ENCODE data around the gene YWHAG. TPM values are rescaled to one million over a fixed set of nuclear protein-coding genes. Genes with fewer than 3 reads are reported as not detected.
A peak's percentile ranks its signal among the peaks of the same experiment; 100 is the strongest.

Gene YWHAG
- total and polyA plus RNA-seq, 2 of the 13 experiments (the other 11 are each of a cell fraction or from before 2014, with no cell fraction given): 36.9 to 67.5 TPM

DNA sequence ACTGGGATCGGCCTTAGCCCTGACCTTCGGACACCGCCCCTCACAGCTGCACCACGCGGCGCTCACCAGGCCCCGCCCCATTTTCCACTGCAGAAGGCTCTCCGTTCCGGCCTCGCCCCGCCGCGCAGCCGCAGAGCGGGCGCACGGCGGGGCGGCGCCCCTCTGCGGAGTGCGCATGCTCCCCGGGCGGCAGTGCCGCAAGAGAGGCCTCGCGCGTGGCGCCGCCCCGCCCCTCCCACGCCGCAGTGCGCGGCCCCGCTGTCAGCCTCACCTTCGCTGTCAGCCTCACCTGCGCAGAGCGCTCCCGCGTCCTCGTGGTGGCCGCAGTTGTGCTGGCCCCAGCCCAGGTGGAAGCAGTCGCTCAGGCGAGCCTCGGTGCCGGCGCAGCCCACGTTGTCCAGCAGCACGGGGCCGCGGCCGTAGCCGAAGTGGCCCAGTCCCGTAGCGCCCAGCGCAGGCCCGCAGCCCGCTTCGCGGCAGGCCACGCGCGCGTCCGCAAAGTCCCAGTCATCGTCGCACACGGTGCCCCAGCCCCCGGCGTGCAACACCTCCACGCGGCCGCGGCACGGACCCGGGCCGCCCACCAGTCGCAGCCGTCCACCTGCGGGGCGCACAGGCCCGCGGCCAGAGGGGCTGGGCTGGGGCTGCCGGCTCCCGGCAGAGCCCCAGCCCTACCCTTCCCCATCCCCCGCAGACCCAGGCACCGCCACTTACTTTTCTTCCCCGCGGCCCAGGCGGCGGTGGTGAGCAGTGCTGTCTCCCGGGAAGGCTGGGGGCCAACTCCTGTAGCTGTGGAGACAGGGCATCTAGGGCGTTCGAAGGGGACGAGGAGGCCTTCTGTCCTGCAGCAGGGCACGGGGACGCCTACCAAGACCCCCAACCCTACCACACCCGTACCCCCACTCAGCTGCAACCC is 34.6 kb upstream of the YWHAG start (continued):
- TF ChIP-seq, protein P1, sequence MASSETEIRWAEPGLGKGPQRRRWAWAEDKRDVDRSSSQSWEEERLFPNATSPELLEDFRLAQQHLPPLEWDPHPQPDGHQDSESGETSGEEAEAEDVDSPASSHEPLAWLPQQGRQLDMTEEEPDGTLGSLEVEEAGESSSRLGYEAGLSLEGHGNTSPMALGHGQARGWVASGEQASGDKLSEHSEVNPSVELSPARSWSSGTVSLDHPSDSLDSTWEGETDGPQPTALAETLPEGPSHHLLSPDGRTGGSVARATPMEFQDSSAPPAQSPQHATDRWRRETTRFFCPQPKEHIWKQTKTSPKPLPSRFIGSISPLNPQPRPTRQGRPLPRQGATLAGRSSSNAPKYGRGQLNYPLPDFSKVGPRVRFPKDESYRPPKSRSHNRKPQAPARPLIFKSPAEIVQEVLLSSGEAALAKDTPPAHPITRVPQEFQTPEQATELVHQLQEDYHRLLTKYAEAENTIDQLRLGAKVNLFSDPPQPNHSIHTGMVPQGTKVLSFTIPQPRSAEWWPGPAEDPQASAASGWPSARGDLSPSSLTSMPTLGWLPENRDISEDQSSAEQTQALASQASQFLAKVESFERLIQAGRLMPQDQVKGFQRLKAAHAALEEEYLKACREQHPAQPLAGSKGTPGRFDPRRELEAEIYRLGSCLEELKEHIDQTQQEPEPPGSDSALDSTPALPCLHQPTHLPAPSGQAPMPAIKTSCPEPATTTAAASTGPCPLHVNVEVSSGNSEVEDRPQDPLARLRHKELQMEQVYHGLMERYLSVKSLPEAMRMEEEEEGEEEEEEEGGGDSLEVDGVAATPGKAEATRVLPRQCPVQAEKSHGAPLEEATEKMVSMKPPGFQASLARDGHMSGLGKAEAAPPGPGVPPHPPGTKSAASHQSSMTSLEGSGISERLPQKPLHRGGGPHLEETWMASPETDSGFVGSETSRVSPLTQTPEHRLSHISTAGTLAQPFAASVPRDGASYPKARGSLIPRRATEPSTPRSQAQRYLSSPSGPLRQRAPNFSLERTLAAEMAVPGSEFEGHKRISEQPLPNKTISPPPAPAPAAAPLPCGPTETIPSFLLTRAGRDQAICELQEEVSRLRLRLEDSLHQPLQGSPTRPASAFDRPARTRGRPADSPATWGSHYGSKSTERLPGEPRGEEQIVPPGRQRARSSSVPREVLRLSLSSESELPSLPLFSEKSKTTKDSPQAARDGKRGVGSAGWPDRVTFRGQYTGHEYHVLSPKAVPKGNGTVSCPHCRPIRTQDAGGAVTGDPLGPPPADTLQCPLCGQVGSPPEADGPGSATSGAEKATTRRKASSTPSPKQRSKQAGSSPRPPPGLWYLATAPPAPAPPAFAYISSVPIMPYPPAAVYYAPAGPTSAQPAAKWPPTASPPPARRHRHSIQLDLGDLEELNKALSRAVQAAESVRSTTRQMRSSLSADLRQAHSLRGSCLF (CRISPR knock-in tag; IDR thresholded peaks at IDR 0.05; ENCODE audit: borderline replicate concordance): no peak
- TF ChIP-seq HOXD1 (CRISPR knock-in tag; IDR thresholded peaks at IDR 0.05) (0 out of 2 replicates have a peak, but pooled peaks have one; percentile 13), ZFX (CRISPR knock-in tag; IDR thresholded peaks at IDR 0.05; ENCODE audit: low read depth) (peak; percentile 96), ISL2 (CRISPR knock-in tag; IDR thresholded peaks at IDR 0.05) (no peak), ZNF343 (CRISPR knock-in tag; IDR thresholded peaks at IDR 0.05) (peak; percentile 95), ISX (CRISPR knock-in tag; conservative IDR thresholded peaks at IDR 0.05) (no peak), ADNP (CRISPR knock-in tag; IDR thresholded peaks at IDR 0.05) (no peak), TMF1 (CRISPR knock-in tag; IDR thresholded peaks at IDR 0.05; ENCODE audit: low read depth) (peak; percentile 94), MIXL1 (CRISPR knock-in tag; IDR thresholded peaks at IDR 0.05) (no peak), ZNF34 (CRISPR knock-in tag; IDR thresholded peaks at IDR 0.05; ENCODE audit: borderline replicate concordance) (no peak), ASH2L (IDR thresholded peaks at IDR 0.05; ENCODE audit: insufficient read length, low read depth, low read length) (peak; percentile 81), LCORL (IDR thresholded peaks at IDR 0.05) (no peak), LCORL (CRISPR knock-in tag; IDR thresholded peaks at IDR 0.05) (0 out of 2 replicates have a peak, but pooled peaks have one; percentile 37)
- TF ChIP-seq, protein P2, sequence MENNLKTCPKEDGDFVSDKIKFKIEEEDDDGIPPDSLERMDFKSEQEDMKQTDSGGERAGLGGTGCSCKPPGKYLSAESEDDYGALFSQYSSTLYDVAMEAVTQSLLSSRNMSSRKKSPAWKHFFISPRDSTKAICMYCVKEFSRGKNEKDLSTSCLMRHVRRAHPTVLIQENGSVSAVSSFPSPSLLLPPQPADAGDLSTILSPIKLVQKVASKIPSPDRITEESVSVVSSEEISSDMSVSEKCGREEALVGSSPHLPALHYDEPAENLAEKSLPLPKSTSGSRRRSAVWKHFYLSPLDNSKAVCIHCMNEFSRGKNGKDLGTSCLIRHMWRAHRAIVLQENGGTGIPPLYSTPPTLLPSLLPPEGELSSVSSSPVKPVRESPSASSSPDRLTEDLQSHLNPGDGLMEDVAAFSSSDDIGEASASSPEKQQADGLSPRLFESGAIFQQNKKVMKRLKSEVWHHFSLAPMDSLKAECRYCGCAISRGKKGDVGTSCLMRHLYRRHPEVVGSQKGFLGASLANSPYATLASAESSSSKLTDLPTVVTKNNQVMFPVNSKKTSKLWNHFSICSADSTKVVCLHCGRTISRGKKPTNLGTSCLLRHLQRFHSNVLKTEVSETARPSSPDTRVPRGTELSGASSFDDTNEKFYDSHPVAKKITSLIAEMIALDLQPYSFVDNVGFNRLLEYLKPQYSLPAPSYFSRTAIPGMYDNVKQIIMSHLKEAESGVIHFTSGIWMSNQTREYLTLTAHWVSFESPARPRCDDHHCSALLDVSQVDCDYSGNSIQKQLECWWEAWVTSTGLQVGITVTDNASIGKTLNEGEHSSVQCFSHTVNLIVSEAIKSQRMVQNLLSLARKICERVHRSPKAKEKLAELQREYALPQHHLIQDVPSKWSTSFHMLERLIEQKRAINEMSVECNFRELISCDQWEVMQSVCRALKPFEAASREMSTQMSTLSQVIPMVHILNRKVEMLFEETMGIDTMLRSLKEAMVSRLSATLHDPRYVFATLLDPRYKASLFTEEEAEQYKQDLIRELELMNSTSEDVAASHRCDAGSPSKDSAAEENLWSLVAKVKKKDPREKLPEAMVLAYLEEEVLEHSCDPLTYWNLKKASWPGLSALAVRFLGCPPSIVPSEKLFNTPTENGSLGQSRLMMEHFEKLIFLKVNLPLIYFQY (CRISPR knock-in tag; IDR thresholded peaks at IDR 0.05; ENCODE audit: borderline replicate concordance): peak; percentile 62; the same call in 1 of the 2 replicates
- TF ChIP-seq, protein P3, sequence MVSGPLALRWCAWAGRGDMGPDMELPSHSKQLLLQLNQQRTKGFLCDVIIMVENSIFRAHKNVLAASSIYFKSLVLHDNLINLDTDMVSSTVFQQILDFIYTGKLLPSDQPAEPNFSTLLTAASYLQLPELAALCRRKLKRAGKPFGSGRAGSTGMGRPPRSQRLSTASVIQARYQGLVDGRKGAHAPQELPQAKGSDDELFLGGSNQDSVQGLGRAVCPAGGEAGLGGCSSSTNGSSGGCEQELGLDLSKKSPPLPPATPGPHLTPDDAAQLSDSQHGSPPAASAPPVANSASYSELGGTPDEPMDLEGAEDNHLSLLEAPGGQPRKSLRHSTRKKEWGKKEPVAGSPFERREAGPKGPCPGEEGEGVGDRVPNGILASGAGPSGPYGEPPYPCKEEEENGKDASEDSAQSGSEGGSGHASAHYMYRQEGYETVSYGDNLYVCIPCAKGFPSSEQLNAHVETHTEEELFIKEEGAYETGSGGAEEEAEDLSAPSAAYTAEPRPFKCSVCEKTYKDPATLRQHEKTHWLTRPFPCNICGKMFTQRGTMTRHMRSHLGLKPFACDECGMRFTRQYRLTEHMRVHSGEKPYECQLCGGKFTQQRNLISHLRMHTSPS (CRISPR knock-in tag; IDR thresholded peaks at IDR 0.05; ENCODE audit: low read depth): no peak; the same call in 1 of the 2 replicates
- TF ChIP-seq, protein P4, sequence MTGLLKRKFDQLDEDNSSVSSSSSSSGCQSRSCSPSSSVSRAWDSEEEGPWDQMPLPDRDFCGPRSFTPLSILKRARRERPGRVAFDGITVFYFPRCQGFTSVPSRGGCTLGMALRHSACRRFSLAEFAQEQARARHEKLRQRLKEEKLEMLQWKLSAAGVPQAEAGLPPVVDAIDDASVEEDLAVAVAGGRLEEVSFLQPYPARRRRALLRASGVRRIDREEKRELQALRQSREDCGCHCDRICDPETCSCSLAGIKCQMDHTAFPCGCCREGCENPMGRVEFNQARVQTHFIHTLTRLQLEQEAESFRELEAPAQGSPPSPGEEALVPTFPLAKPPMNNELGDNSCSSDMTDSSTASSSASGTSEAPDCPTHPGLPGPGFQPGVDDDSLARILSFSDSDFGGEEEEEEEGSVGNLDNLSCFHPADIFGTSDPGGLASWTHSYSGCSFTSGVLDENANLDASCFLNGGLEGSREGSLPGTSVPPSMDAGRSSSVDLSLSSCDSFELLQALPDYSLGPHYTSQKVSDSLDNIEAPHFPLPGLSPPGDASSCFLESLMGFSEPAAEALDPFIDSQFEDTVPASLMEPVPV (CRISPR knock-in tag; IDR thresholded peaks at IDR 0.05): peak; percentile 35; the same call in 1 of the 2 replicates
